PFSK-1 (cell line): ENCODE data around the gene MCM3AP.

Experiments used
- FOXP2 ChIP-seq: optimal IDR thresholded peaks from 2 replicates; pipeline ENCODE3; 2011; ENCODE audit warnings: borderline replicate concordance, control low read depth, inconsistent platforms; ENCODE audit not compliant: insufficient read depth; ENCODE audit errors: extremely low read length, extremely low read depth
- POLR2AphosphoS5 ChIP-seq: IDR thresholded peaks from 2 replicates; pipeline ENCODE4 v1.6.1; 2012; ENCODE audit warnings: low read depth, mild to moderate bottlenecking, control low read depth, low read length, moderate library complexity
- REST ChIP-seq, 2 experiments: IDR thresholded peaks; 2 replicates each; pipeline versions ENCODE4 v1.6.1 to v1.8.0; 2011 to 2012; ENCODE audit warnings: low read depth in 2 of 2, low read length in 2 of 2, control low read depth in 1 of 2, inconsistent platforms in 1 of 2, mild to moderate bottlenecking in 1 of 2, moderate library complexity in 1 of 2; ENCODE audit not compliant: insufficient read depth in 1 of 2

- TF ChIP-seq REST (IDR thresholded peaks at IDR 0.05; ENCODE audit: insufficient read depth in 1 of 2, low read depth in 2 of 2, low read length in 2 of 2): no peak
- TF ChIP-seq FOXP2: no peak
- no peak for TF ChIP-seq POLR2AphosphoS5
Measured at GRCh38 chr21:46211786-46212720, 73.4 kb downstream of the MCM3AP start.
